ENCODE measurements around the gene BCR.

BCR gene

DNA sequence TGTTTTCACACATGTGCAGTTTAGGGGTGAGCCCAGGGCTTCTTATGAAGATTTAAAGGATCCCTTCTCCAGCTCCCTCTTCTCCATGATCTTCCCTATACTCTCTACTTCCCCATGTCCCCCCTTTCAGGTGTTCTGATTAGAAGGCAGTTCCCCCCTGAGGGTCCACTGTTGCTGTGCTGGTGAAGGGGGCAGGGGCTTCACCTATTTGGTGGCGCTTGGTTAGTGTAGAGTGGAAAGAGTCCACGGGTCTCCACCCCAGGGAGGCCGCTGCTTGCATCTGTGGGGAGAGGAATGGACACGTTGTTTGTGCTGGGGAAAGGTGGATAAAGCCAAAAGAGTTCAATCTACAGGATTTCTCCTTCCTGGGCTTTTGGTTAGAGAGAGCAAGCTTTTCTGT lies 49.3 kb downstream of the BCR start:
- Histone ChIP-seq H3K9me2 (replicated peaks; ENCODE audit: control insufficient read depth, low read length) (no peaks in the 10 kb centered on the region), H3K9me3 (ENCODE audit: control insufficient read depth, insufficient read depth, low read length) (no peaks in the 10 kb centered on the region), H3K27me3 (ENCODE audit: control insufficient read depth, low read length) (no peaks in the 10 kb centered on the region), H3K4me3 (ENCODE audit: low read length) (no peak overlapping the region), H3K4me1 (ENCODE audit: control insufficient read depth, low read length) (peaks cover 14% of the 10 kb centered on the region), H3K79me2 (ENCODE audit: control insufficient read depth, low read length) (peaks cover 100% of the 10 kb centered on the region), H3K27ac (ENCODE audit: low read depth, low read length) (no peak overlapping the region), H4K20me1 (ENCODE audit: control insufficient read depth, insufficient read depth, low read depth, low read length) (no peaks in the 10 kb centered on the region), H3K36me3 (ENCODE audit: control insufficient read depth, low read length) (no peaks in the 10 kb centered on the region), H3K4me2 (ENCODE audit: low read length) (no peak overlapping the region), H3F3A (ENCODE audit: control insufficient read depth, insufficient read depth) (no peaks in the 10 kb centered on the region)
- no peak for TF ChIP-seq EZH2phosphoT487 (IDR thresholded peaks at IDR 0.05; ENCODE audit: borderline replicate concordance, low read length)
- TF ChIP-seq, protein P1, sequence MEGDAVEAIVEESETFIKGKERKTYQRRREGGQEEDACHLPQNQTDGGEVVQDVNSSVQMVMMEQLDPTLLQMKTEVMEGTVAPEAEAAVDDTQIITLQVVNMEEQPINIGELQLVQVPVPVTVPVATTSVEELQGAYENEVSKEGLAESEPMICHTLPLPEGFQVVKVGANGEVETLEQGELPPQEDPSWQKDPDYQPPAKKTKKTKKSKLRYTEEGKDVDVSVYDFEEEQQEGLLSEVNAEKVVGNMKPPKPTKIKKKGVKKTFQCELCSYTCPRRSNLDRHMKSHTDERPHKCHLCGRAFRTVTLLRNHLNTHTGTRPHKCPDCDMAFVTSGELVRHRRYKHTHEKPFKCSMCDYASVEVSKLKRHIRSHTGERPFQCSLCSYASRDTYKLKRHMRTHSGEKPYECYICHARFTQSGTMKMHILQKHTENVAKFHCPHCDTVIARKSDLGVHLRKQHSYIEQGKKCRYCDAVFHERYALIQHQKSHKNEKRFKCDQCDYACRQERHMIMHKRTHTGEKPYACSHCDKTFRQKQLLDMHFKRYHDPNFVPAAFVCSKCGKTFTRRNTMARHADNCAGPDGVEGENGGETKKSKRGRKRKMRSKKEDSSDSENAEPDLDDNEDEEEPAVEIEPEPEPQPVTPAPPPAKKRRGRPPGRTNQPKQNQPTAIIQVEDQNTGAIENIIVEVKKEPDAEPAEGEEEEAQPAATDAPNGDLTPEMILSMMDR (IDR thresholded peaks at IDR 0.05; ENCODE audit: low read depth, low read length, poor library complexity, severe bottlenecking) = no peak

DNA sequence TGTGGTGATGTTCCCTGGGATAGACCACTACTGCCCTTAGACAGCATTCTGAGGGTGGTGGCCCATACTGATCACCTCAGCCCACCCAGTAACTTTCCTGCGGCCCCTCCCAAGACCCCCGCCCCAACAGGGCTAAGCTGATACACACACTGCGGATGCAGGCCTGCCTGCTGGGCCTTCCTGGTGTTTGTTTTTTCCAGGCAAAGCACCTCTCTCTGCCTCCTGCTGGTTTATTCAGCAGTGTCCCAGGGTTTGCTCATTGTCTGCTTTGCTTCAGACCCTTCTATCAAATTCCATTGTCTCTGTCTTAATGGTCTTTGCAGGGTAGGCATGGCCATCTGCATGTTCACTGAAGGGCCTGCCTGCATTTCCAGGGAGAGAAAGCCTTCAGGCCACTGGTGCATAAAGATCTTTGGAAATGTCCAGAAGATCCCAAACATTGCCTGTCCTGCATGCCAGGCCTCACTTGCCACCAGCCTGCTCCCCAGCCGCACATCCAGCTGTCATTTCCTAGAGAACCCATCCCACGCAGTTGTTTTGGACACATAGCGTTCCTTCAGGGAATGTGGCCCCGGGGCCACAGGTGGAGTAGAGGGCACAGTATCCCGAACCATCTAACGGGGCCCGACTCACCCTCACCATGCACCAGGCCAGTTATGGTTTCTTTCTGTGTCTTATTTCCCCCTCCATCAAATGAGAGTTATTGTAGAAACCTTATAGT lies 50.2 kb downstream of the BCR start:
- Histone ChIP-seq H3F3A (ENCODE audit: control insufficient read depth, insufficient read depth) (no peaks in the 10 kb centered on the region), H3K4me1 (ENCODE audit: control insufficient read depth, low read length) (peaks cover 11% of the 10 kb centered on the region), H3K4me2 (ENCODE audit: low read length) (no peak overlapping the region), H3K9me2 (replicated peaks; ENCODE audit: control insufficient read depth, low read length) (no peaks in the 10 kb centered on the region), H3K27me3 (ENCODE audit: control insufficient read depth, low read length) (no peaks in the 10 kb centered on the region), H4K20me1 (ENCODE audit: control insufficient read depth, insufficient read depth, low read depth, low read length) (no peaks in the 10 kb centered on the region), H3K27ac (ENCODE audit: low read depth, low read length) (no peak overlapping the region), H3K4me3 (ENCODE audit: low read length) (no peak overlapping the region), H3K9me3 (ENCODE audit: control insufficient read depth, insufficient read depth, low read length) (no peaks in the 10 kb centered on the region), H3K79me2 (ENCODE audit: control insufficient read depth, low read length) (peaks cover 98% of the 10 kb centered on the region), H3K36me3 (ENCODE audit: control insufficient read depth, low read length) (peaks cover 3% of the 10 kb centered on the region)
- TF ChIP-seq EZH2phosphoT487 (IDR thresholded peaks at IDR 0.05; ENCODE audit: borderline replicate concordance, low read length) = no peak
- TF ChIP-seq, protein P1 (IDR thresholded peaks at IDR 0.05; ENCODE audit: low read depth, low read length, poor library complexity, severe bottlenecking) = no peak

GRCh38 chr22:23231471-23232093 lies 51.3 kb downstream of the BCR start:
- H3K4me2 ChIP-seq (ENCODE audit: low read length) = no peak overlapping the region
- no peaks in the 10 kb centered on the region for H4K20me1 ChIP-seq (ENCODE audit: control insufficient read depth, insufficient read depth, low read depth, low read length)
- no peak overlapping the region for H3K27ac ChIP-seq (ENCODE audit: low read depth, low read length)
- H3K36me3 ChIP-seq (ENCODE audit: control insufficient read depth, low read length) = peaks cover 9% of the 10 kb centered on the region
- H3F3A ChIP-seq (ENCODE audit: control insufficient read depth, insufficient read depth) = no peaks in the 10 kb centered on the region
- H3K4me1 ChIP-seq (ENCODE audit: control insufficient read depth, low read length) = peaks cover 7% of the 10 kb centered on the region; the same call in 1 of the 2 replicates
- peaks cover 98% of the 10 kb centered on the region for H3K79me2 ChIP-seq (ENCODE audit: control insufficient read depth, low read length)
- TF ChIP-seq, protein P1 (IDR thresholded peaks at IDR 0.05; ENCODE audit: low read depth, low read length, poor library complexity, severe bottlenecking) = no peak
- no peak for TF ChIP-seq EZH2phosphoT487 (IDR thresholded peaks at IDR 0.05; ENCODE audit: borderline replicate concordance, low read length)
- H3K9me3 ChIP-seq (ENCODE audit: control insufficient read depth, insufficient read depth, low read length) = no peaks in the 10 kb centered on the region
- no peak overlapping the region for H3K4me3 ChIP-seq (ENCODE audit: low read length)
- H3K9me2 ChIP-seq (replicated peaks; ENCODE audit: control insufficient read depth, low read length) = no peaks in the 10 kb centered on the region
- H3K27me3 ChIP-seq (ENCODE audit: control insufficient read depth, low read length) = no peaks in the 10 kb centered on the region

All from DOHH2 (cell line).